Epithelial cell of prostate (primary cell): ENCODE data around the gene PCBP1.
"Not testable (repeated sequence)": the region's sequence is repeated elsewhere in the genome, so short reads cannot be mapped to it uniquely, and the experiment has no call there.

Source experiments
- DNase-seq: peaks from one replicate; pipeline ENCODE4 v3.0.0-alpha.2; 2011; ENCODE audit warnings: low read depth, low spot score
- H3K27ac ChIP-seq: fragments of 450-650 bp; 2 replicates; pipeline ENCODE4 v1.5.1; 2017; ENCODE audit warnings: mild to moderate bottlenecking

The PCBP1 gene

DNA sequence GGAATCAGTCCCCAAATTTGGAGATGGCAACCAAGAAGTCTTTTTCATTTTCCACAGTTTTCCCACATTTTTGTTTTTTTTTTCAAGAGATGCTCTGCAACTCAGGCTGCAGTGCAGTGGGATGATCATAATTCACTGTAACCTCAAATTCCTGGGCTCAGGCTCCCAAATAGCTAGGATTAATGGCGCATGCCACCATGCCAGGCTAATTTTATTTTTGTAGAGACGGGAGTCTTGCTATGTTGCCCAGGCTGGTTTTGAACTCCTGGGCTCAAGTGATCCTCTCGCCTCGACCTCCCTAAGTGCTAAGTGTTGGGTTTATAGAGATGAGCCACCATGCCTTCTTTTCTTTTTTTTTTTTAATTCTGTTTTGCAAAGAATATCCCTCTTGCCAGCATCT is 35.2 kb downstream of the PCBP1 start:
- DNase-seq = no peak
- H3K27ac ChIP-seq = no peak overlapping the region

DNA sequence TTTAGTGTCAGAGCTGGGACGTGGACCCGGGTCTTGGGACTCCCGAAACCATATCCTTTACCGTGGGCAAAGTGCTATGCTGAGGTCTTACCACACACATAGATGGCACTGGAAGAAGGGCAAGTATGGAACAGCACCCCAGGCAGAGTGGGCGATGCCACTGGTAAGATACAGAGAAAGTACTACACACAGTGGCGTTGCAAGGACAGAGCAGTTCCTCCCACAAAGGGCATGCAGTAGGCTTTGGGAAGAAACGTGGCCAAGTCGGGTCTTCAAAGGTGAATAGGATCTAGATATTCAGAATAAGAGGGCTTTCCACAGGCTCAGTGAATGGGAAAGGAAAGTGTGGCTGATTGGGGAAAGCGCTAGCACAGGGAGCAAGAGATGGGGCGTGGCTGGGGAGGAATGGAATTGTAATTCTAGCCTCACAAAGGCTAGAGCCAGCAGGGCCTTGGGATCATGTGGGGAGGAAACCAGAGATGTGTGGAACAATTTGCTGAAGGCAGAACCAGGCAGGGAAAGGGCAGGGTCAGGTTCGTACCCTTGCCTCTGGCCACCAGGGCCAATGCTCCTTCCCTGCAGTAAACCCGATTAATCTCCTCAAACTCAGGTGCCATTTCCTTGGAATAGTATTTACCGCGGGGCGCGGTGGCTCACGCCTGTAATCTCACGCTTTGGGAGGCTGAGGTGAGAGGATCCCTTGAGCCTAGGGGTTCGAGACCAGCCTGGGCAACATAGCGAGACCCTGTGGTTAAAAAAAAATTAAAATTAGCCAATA is 36.0 kb downstream of the PCBP1 start:
- no peak for DNase-seq
- peak overlapping the region; percentile 82 for H3K27ac ChIP-seq

DNA sequence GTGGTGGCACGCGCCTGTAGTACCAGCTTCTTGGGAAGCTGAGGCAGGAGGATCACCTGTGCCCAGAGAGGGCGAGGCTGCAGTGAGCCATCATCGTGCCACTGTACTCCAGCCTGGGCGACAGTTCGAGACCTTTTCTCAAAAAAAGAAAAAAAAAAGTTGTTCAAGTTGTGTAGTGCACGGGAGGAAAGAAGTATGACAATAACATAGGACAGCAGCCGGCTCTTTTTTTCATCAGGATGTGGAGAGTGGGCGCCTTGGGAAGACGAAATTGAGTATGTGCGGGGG is 36.5 kb downstream of the PCBP1 start:
- no peak for DNase-seq
- peak overlapping the region; percentile 82 for H3K27ac ChIP-seq

DNA sequence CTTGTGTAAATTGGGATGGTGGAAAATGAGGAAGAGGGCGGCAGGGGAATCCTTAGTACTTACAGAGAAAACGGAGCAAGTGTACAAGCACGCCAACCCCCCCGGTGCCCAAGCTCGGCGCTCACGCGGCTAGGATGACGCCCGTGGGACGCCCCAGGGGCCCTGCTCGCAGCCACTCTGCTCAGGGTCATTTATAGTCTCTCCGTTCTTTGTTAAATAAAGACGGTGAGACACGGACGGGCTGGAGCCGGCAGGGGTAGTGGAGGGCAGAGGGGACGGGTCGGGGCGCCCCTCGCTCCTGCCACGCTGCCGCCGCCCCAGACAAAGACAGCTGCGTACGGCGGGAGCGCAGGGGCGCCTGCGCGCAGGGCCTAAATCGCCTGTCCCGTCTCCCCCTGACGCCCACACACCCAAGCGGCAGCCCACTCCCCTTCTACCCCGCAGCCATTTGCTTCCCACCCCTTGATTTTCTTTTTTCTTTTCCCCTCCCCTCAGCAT is 37.8 kb downstream of the PCBP1 start:
- no peak for DNase-seq
- peak overlapping the region; percentile 82 for H3K27ac ChIP-seq

DNA sequence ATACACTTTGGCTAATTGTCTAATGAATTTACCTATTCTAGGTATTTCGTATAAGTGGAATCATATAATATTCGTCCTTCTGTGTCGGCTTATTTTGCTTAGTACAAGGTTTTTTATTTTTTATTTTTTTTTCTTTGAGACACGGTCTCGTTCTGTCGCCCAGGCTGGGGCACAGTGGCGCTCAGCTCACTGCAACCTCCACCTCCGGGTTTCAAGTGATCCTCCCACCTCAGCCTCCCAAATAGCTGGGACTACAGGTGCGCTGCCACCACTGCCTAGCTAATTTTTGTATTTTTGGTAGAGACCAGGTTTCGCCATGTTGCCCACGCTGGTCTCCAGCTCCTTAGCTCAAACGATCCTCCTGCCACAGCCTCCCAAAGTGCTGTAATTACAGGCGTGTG is 38.2 kb downstream of the PCBP1 start:
- DNase-seq = no peak
- H3K27ac ChIP-seq = peak overlapping the region; percentile 82

DNA sequence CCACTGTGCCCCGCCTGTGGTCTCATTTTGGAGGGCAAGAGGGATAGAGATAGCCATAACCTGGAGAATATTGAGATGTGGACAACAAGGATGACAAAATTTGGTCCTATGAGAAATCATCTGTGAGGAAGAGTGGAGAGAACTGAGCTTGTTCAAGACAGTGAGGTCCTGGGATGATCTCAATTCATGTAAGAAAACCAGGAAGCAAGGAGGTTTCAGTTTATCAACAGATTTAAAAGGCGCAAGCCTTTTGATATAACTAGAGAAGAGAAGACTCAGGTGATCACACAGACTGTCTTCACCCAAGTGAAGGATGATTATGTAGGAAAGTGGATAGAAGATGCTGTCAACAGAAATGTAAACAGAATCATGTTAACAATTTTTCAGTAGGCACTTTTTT is 39.1 kb downstream of the PCBP1 start:
- no peak for DNase-seq
- no peak overlapping the region for H3K27ac ChIP-seq

DNA sequence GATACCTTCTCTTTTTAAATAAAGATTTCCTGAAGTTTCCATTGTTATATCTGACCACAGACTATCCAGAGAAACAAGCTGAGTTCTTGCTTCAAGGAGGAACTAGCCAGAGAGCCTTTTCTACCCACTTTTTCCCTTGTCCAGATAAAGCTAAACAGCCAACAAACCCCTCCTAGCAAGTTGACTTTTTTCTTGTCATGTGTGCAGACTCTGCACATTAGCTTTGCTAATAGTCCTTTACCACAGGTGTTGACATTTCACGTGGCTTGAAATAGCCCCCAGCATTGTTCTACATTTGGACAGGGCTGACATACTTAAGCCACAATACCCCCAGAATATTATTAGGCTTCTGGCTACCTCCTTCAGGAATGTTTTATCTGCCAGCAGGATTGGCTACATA is 40.7 kb downstream of the PCBP1 start:
- no peak overlapping the region for H3K27ac ChIP-seq

DNA sequence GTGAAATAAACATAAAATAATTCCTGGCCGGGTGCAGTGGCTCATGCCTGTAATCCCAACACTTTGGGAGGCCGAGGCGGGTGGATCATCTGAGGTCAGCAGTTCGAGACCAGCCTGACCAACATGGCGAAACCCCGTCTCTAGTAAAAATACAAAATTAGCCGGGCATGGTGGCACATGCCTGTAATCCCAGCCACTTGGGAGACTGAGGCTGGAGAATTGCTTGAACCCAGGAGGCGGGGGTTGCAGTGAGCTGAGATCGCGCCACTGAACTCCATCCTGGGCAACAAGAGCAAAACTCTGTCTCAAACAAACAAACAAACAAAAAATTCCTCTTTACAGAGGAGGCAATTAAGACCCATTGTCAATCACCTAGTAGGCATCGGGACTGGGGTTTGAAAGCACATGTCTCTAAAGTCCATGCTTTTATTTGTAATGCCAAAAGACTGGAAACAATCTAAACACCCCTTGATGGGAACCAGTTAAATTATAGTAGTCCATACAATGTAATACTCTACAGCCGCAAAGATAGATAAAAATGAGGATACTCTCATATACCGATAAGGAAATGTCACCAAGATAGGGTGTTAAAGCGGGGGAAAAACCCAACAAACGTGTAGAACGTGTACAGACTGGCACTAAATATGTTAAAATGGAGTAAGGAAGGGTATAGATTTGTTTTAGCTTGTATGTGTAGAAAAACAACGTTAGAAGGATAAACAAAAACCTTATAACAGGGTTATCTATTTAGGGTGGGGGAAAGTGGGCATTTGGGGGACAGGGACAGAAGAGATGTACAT is 44.3 kb downstream of the PCBP1 start:
- peak overlapping the region; percentile 74 for H3K27ac ChIP-seq
- not testable (repeated sequence) for DNase-seq

More for the DNA sequence above, 40.7 kb downstream of the PCBP1 start:
- no peak for DNase-seq

DNA sequence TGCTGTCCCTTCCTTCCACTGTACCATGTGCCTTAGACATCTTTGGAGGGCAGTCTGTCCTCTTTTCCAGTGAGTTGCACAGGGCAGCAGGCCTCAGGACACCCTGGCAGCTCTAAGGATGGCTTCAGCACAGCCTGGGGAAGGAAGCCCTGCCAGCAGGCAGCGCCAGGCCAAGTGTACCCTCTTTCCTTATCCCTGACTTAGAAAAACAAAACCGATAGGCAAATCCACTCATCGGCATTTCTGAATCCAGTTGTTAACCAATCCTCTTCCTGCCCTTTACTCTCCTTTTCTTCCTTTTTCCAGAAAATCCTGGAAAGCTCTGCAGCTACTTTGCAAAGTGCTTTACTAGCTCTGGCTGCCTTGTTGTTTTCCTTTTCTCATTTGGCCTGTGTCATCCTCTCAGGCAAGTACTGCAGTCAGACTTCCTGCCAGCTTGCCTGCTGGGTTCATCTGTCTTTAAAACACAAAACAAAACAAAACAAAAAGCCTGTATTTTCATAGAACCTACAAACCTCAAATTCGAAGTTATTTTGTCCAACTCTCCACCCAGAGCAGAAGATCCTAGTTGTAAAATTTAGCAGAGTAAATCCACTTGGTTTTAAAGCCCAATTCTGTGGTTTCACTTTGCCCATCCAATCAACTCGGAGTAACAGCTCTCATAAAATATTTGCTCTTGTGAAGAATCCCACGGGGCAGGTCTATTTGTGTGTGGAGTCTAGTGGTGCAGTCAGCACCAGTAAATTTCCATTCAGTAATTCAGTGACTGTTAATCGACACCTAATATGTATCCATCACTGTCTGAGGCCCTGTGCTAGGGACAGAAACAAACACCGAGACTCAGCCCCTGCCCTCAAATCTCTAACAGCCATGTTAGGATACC is 45.2 kb downstream of the PCBP1 start:
- no peak for DNase-seq
- H3K27ac ChIP-seq = peak overlapping the region; percentile 74

DNA sequence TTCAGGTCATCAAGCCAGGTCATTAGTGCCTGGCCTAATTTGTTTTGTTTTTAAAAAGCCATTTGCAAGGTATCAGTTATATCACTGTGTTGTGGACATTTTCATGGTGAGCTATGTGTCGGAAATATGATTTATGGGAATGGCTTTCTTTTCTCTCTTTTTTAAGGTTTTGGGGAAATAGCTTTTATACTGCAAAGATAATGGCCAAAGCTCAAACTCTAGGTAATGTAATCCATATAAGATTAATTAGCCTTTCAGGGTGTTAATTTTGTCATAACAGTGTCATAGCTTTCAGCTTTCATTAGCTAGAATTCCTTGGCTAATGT is 45.8 kb downstream of the PCBP1 start:
- peak overlapping the region; percentile 74 for H3K27ac ChIP-seq

DNA sequence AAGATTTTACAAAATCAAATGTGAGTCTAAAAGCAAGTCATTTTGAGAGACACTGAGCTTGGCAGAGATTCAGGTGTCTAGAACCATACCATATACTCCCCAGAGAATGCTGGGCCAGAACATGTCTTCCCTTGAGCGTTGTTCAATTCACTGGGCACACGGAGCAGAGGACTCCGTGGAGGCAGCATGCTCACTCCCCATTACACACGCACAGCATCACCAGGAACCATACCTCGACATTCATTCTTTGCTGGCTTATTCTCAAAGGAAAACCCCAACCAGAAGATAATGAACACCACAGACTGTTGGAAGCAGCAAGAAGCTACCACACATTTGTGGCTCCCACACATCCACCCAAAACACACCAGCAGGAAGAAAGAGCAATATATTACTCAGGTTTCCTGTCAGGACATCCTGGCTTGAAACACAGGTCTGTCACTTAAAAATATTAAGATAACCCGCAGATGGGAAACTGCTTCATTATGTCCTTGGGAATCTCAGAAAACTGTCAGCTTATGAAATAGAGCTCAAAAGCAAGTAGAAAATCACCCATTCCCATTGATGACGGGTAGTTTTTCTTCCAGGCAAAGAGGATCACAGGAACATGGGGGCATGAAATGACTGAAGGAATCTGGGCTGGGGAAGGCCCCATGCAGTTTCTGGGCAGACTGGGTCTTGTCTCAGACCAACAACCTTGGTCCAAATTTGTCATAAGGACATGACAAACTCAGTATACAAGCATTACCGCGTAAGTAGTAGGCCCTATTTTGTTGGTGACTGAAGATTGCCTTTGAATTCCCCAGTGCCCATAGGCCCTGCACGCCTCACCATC is 46.4 kb downstream of the PCBP1 start:
- no peak for DNase-seq

More for the DNA sequence above, 45.8 kb downstream of the PCBP1 start:
- DNase-seq = no peak

DNA sequence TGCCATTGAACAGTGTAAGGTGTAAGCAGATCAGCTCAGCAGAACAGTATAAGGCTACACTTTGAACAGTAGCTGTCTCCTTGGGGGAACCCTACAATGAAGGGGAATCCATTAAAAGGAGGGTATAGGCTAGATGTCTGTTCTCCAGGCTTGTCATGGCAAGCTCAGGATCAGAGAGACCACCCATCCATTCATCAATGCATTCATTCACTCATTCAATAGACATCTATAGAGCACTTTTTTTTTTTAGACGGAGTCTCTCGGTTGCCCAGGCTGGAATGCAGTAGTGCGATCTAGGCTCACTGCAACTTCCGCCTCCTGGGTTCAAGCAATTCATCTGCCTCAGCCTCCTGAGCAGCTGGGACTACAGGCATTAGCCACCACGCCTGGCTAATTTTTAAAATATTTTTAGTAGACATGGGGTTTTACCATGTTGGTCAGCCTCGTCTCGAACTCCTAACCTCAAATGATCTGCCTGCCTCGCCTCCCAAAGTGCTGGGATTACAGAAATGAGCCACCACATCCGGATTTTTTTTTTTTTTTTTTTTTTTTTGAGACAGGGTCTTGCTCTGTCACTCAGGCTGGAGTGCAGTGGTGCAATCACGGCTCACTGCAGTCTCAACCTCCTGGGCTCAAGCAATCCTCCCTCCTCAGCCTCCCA is 47.2 kb downstream of the PCBP1 start:
- peak overlapping the region; percentile 74 for H3K27ac ChIP-seq
- not testable (repeated sequence) for DNase-seq

More for the DNA sequence above, 46.4 kb downstream of the PCBP1 start:
- H3K27ac ChIP-seq = peak overlapping the region; percentile 74
